Measurements from ENCODE around the gene VN1R5.

VN1R5 gene

DNA sequence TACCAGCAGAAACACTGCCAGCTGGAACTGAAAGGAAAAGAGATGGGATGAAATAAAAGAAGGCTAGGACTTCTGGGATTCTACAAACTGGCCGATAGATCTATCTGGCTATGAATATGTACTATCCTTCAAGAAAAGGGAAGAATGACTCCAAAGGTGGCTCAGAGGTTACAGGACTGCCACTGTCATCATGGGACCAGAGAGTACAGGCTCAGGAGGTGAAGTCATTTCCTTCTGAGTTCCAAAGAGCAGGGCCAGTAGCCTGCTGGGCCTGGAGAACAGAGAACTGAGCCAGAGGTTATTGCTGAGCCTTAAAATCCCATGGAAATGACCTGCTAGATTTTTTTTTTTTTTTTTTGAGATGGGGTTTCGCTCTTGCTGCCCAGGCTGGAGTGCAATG is 48.2 kb downstream of the VN1R5 start:
- DNase-seq, result no peak
